GM18951 (cell line): ENCODE results near the gene HOXA3.

ENCODE experiments used
- POLR2A ChIP-seq: IDR thresholded peaks from 4 replicates; pipeline ENCODE4 v1.6.1; 2011; ENCODE audit warnings: mild to moderate bottlenecking; ENCODE audit not compliant: insufficient read length, insufficient read depth; ENCODE audit errors: extremely low read depth
- in situ Hi-C: fragments of 300-500 bp; cut with MboI; formaldehyde crosslinking; loops from one replicate; pipeline ENCODE4 v1.12.0; 2022; ENCODE audit warnings: low sequenced_read_pairs, mixed read lengths, inconsistent platforms; ENCODE audit not compliant: unreplicated experiment

HOXA3 gene

DNA sequence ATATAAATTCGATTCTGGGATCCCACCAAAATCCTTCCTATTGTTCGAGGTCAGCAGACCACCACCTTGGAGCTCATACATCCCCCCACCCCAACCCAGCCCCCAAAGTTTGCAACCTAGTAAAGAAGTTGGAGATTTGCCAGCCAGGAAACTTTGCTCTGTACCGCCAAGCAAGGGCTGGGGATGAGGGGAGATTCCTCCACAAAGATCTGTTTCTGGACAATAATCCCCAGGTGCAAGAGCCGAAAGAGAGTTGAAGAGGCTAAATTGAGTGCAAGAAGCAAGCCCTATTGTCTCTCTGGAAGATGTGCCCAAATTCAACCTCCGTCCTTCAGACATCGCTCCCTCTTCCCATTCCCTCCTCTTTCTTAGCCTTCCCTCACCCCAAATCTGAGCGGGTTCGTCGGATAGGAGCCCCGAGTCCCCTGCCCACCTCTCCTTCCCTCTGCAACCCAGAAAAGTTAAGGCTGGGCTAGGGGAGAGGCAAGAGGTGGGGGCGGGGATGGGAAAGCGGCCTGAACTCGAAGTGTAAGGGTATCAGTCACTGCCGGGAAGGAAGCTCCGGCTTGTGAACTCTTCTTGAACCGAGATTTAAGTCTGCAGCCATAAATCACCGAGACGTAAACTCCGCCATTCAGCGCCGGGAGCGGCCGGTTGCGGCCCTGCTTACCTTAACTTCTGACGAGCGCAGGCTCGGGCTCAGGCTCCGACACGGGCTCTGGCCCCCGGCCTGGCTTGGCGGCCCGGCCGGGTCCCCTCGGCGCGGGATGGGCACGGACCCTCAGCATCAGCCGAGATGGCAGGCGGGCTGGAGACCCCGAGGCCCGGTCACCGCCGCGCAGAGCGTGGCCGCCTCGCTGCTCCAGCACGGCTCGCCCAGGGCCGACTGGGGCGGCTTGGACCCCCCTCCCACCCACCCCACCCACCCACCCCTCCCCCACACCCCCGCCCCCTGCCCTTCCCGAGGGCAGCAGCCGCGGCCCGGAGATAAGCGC is 39.1 kb downstream of the HOXA3 start:
- in situ Hi-C loops = no loop called here
- TF ChIP-seq POLR2A = no peak

DNA sequence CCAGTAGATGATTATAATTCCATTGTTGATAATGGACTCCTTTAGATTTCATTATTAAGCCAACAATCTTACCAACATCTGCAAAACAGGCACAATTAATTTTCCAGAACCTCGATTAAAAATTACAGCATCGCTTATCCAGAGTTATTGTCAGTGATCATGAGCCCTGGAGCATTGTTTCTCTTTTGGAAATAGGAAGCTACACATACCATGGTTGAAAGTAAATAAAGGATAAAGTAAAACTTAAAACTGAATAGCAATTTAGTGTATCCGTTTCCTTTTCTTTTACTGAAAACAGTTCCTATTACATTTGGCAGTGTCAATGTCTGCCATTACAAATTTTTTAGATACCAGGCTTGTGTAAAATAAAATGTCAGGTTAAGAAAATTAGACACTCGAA is 40.0 kb downstream of the HOXA3 start:
- in situ Hi-C loops = no loop called here
- no peak for TF ChIP-seq POLR2A

DNA sequence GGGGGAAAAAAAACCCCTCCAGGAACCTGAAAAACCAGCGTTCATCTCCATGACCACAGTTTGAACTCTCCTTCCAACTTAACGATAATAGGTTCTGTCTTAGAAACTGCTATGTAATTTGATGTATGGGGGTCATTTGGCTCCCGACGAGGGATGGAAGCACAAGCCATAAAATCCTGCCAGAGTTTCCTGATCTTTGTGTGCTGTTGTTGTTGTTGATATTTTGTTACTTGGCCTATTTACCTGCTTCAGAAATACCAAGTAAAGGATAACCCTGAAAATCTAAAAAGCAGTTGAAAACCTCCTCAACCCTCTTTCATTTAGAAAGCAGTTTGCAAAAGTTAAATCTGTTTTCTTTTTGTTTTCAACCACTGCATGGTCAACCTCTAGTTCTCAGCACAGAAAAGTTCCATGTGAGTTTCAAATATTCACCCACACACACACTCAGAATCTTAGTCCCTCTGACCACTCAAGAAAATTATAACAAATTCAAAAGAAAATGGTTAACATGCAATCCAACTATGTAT is 40.6 kb downstream of the HOXA3 start:
- in situ Hi-C loops = no loop called here
- no peak for TF ChIP-seq POLR2A

DNA sequence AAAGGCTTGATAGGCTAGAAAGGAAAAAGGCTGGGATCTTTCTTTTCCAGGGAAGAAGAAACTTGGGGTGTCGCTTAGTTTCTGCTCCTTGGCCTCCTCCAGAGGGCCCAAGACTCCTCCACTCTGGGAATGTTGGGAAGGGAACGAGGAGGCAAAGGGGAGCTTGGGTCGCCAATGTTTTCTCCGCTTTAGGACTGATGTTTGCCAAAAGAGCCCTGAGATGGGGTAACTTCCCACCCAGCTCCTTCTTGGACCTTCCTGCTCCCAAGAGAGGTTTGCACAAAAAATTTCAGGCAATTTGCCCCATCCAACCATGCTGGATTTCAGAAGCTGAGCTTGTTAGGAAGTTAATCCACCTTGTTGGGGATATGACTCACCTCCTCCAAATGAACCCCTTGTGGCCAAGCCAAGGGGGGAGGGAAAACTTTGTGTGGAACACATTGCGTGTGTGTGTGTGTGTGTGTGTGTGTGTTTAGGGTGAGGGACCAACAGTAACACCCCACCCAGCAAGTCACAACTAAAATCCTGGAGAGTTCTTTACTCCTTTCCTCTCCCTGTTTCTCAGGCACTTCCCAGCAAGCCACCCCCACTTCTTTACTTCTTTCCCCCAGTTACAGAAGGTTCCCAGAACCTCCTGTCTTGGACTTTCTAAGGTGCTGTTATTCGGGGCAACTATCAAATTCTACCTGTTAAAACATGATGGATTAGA is 41.2 kb downstream of the HOXA3 start:
- no peak for TF ChIP-seq POLR2A
- in situ Hi-C loops = no loop called here

DNA sequence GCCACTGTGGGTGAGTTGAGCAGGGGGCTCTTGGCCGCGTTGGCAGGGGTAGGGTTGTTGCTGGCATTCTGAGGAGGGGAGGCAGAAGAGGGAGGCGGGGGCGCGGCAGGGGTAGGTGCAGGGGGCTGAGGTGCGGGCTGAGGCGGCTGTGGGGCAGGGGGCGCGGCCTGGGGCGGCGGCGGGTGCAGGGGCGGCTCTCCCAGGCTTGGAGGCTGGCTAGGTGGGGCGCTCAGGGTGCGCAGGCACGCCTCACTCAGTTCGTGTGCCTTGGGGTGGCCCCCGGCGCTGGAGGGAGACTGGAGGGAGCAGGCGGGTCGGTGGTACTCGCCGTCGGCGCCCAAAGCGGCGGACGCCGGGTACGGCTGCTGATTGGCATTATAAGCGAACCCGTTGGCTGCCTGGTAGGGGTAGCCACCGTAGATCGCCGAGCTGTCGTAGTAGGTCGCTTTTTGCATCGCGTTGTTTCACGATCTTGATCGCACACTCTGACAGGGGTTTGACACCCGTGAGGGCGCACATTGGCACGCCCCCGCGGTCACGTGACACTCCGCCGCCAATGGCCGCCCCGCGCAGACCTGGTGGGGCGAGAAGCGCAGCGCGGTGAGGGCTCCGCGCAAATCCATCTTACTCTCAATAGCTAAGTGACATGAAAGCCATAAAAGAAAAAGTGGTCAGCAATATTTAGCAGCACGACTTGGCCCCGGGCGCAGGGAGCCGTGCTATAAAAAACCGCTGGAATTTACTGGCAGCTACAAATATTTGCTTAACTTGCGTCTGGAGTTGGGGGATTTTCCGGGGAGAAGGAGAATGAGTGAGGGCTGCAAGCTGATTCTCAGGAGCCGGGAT is 42.0 kb downstream of the HOXA3 start:
- in situ Hi-C loops = no loop called here
- TF ChIP-seq POLR2A = no peak

DNA sequence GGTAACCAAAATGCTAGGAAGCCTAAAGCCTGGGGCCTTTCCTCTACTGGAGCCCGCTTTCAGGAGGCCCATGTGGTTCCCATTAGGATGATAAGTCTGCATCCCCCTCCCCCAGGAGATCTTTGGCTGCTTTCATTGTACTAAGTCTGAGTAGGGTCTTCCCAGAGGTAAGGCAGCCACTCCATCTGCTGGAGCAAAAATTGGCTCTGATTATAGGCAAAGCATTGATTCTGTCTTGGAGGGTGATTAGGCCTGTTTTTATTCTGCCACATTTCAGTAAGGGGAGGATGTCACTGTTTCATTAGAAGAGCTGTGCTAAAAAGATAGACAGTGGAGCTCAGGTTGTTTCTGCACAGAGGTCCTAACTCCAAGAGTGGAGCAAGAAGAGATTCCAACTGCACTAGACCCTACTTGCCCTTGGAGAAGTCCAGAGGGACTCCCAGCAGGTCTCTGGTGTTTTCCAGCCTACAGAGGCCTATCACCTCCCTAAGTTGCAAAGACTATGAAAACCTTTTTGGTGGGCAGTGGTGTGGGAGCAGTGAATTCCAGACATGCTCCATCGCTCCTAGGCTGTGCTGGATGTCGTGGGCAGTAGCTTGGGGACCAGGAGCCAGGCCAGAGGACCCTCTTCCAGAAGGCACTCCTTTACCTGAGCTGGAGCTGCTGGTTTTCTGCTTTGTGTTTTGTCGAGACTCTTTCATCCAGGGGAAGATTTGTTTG is 42.8 kb downstream of the HOXA3 start:
- in situ Hi-C loops = no loop called here

DNA sequence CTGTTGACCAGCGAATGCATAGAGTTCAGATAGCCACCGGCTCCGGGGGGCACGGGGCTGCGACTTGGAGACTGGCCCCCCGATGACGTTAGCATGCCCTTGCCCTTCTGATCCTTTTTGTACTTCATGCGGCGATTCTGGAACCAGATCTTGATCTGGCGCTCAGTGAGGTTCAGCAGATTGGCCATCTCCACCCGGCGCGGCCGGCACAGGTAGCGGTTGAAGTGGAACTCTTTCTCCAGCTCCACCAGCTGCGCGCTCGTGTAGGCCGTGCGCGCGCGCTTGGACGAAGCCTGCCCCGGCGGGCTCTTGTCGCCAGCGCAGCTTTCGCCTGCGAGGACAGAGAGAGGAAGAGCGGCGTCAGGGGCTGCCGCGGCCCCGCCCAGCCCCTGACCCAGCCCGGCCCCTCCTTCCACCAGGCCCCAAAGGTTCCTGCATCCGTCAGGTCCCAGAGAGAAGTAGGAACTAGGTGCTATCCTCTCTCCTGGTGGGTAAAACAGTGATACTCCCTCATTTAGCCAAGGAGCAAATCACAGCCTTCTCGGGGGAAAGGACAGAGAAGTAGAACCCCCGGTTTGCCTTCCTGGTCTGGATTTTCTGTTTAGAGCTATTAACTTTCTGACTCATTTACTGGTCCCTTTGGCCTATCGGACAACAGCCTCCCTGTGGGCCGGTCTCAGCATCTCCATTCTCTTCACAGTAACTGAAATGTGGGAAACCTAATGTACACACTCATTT is 43.8 kb downstream of the HOXA3 start:
- in situ Hi-C loops = no loop called here

More for the DNA sequence above, 42.8 kb downstream of the HOXA3 start:
- TF ChIP-seq POLR2A = no peak

DNA sequence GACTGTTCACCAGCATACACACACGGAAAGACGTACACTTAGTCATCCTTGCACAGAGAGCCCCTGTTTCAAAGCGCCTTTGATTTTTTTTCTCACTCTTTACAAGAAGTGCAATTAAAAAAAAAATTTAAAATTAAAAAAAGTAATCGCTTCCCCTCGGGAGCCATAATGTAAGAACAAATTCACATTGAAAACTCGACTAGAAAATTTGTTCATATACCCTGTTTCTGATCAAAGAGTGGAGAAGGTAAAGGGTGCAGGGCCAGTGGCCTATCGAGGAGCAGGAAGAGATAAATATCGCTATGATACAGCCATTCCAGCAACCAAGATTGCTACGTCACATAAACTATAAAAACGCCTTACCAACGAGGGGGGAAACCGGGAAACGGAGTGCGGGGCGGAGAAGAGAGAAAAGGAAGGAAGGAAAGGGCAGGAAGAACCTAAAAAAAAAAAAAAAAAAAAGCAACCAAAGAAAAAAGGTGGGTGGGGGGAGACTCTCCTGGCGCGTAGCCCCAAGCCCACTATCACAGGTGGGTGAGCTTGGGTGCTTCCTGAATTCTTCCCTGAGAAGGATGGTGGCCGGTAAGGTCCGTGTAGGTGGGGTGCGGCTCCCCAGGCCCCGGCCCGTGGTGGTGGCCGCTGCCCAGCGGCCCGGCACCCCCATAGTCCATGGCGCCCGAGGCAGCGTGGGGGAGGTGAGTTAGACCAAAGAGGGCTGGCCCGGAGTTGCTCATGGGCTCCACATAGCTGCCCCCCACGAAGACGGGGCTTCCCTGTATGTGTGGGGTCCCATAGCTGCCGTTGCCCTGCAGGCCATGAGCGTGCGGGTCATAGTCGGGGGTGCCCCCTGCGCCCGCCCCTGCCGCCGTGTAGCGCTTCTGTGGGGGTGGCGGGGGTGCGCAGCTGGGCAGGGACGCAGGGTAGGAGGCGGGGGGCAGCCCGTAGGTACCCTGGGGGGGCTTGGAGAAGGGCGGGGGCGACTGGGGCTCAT is 44.7 kb downstream of the HOXA3 start:
- TF ChIP-seq POLR2A = no peak
- in situ Hi-C loops = no loop called here

More for the DNA sequence above, 43.8 kb downstream of the HOXA3 start:
- no peak for TF ChIP-seq POLR2A

DNA sequence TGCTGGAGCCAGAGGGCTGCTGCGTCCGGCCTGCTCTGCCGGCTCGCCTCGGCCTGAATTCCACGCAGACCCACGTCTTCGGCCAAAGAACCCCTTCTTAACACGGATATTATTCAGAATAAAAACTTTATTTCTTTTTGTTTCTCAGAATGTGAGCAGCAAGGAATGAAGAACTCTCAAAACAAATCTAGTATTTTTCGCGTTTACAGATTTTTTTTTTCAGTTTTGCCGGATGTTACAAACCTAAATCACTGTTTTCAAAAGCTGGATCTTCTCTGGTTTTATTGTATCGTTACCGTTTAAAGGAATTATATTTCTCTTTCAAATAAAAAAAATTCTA is 45.5 kb downstream of the HOXA3 start:
- in situ Hi-C loops = no loop called here
- TF ChIP-seq POLR2A = no peak

DNA sequence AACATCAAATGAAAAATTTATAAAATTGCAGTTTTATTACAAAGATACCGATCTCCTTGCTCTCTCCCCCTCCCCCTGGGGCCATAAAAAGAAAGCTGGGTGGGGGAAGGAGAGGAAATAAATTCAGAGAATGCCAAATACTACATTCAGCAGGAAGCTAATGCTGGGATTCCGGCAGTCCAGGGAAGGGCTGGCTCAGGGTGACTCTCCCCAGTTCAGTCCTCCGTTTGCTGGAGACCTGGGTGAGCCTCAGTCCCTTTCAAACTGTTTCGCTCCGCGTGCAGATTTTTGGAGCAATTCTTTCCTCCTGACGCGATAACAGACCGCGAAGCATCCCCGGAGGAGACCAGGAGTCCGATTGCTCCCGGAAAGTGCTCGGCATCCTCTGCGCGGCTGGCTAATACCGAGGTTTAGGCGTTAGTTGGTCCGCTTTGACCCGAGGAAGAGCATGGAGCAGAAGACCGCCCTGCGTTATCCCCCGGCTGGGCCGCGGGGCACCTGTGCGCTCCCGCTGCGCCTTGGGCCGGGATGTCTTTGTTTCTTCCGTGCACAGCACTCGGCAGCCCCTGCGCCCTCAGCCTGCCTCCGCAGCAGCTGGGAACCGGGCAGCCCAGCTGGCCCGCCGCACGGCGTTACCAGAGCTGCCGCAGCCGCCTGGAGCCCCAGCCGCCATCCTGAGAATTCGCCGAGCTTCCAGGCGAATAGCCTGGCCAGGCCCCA is 46.0 kb downstream of the HOXA3 start:
- in situ Hi-C loops = no loop called here
- TF ChIP-seq POLR2A = no peak

DNA sequence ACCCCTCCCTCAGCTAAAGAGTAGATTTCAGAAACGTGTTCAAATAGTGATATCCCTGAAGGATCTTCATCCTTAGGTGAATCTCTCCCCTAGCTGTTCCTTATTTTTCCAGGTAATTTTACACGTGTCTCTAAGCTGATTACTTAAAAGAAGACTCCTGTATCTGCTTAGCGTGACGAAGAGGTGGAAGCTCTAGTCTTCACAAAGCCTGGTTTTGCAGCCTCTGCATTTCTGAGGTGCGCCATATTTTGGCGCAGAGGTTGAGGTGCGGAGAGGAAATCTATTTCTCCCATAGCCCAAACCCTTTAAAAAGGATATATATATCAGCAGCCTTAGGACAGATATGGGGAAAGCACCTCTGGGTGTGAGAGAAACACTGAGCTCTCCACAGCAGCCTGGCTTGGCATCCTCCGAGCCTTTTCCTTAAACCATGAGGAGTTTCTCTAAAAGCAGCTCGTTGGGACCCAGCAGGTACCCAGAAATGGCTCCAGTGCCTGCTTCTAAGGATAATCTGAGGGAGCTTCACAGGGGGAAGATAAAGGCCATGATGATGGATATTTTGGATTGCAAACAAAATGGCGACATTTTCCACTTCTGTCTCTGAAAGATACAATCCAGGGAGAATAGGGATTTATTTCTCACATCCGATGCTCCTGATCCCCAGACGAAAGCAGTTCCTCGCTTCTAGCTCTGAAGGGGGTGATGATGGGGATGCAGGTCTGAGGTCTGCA is 46.9 kb downstream of the HOXA3 start:
- in situ Hi-C loops = no loop called here
- TF ChIP-seq POLR2A = no peak
